ENCODE data around the gene VGLL3.

The VGLL3 gene

GRCh38 chr3:86961297-86961696, 29.7 kb downstream of the VGLL3 start:
- Histone ChIP-seq H3K27ac (no peak overlapping the region), H3K9me3 (no peaks in the 10 kb centered on the region), H3K4me3 (ENCODE audit: low read depth in 1 of 2, low read length in 1 of 2) (no peak overlapping the region), H3K36me3 (no peaks in the 10 kb centered on the region), H3K27me3 (no peaks in the 10 kb centered on the region), H3K4me1 (ENCODE audit: control insufficient read depth in 1 of 2, insufficient read depth in 1 of 2, low read depth in 1 of 2, low read length in 1 of 2) (no peaks in the 10 kb centered on the region)
- no peak for TF ChIP-seq CTCF (IDR thresholded peaks at IDR 0.05)

GRCh38 chr3:86960550-86960949, 30.4 kb downstream of the VGLL3 start:
- no peak overlapping the region for H3K27ac ChIP-seq
- no peaks in the 10 kb centered on the region for H3K27me3 ChIP-seq
- H3K4me3 ChIP-seq (ENCODE audit: low read depth in 1 of 2, low read length in 1 of 2) = no peak overlapping the region
- H3K4me1 ChIP-seq (ENCODE audit: control insufficient read depth in 1 of 2, insufficient read depth in 1 of 2, low read depth in 1 of 2, low read length in 1 of 2) = no peaks in the 10 kb centered on the region
- TF ChIP-seq CTCF (IDR thresholded peaks at IDR 0.05) = no peak
- H3K36me3 ChIP-seq = no peaks in the 10 kb centered on the region
- H3K9me3 ChIP-seq = no peaks in the 10 kb centered on the region

- Histone ChIP-seq H3K4me1 (ENCODE audit: control insufficient read depth in 1 of 2, insufficient read depth in 1 of 2, low read depth in 1 of 2, low read length in 1 of 2) (no peaks in the 10 kb centered on the region), H3K9me3 (no peaks in the 10 kb centered on the region), H3K27ac (no peak overlapping the region), H3K36me3 (no peaks in the 10 kb centered on the region), H3K27me3 (peaks cover 10% of the 10 kb centered on the region), H3K4me3 (ENCODE audit: low read depth in 1 of 2, low read length in 1 of 2) (no peak overlapping the region)
- TF ChIP-seq CTCF (IDR thresholded peaks at IDR 0.05) = no peak
Observed at GRCh38 chr3:86958534-86958933, 32.4 kb downstream of the VGLL3 start.

GRCh38 chr3:86954747-86955146, 36.2 kb downstream of the VGLL3 start:
- Histone ChIP-seq H3K27ac (no peak overlapping the region), H3K4me1 (ENCODE audit: control insufficient read depth in 1 of 2, insufficient read depth in 1 of 2, low read depth in 1 of 2, low read length in 1 of 2) (no peaks in the 10 kb centered on the region), H3K27me3 (peaks cover 11% of the 10 kb centered on the region), H3K4me3 (ENCODE audit: low read depth in 1 of 2, low read length in 1 of 2) (no peak overlapping the region), H3K9me3 (no peaks in the 10 kb centered on the region), H3K36me3 (no peaks in the 10 kb centered on the region)
- TF ChIP-seq CTCF (IDR thresholded peaks at IDR 0.05) = no peak

- Histone ChIP-seq H3K4me3 (ENCODE audit: low read depth in 1 of 2, low read length in 1 of 2) (no peak overlapping the region), H3K4me1 (ENCODE audit: control insufficient read depth in 1 of 2, insufficient read depth in 1 of 2, low read depth in 1 of 2, low read length in 1 of 2) (no peaks in the 10 kb centered on the region), H3K27ac (no peak overlapping the region), H3K27me3 (peaks cover 11% of the 10 kb centered on the region), H3K9me3 (no peaks in the 10 kb centered on the region), H3K36me3 (no peaks in the 10 kb centered on the region)
- TF ChIP-seq CTCF (IDR thresholded peaks at IDR 0.05) = no peak
Observed at GRCh38 chr3:86954226-86954625, 36.7 kb downstream of the VGLL3 start.

GRCh38 chr3:86951322-86951721, 39.6 kb downstream of the VGLL3 start:
- H3K36me3 ChIP-seq = no peaks in the 10 kb centered on the region
- TF ChIP-seq CTCF (IDR thresholded peaks at IDR 0.05) = no peak
- H3K4me3 ChIP-seq (ENCODE audit: low read depth in 1 of 2, low read length in 1 of 2) = no peak overlapping the region
- H3K27ac ChIP-seq = no peak overlapping the region
- no peaks in the 10 kb centered on the region for H3K9me3 ChIP-seq
- peaks cover 11% of the 10 kb centered on the region for H3K27me3 ChIP-seq
- no peaks in the 10 kb centered on the region for H3K4me1 ChIP-seq (ENCODE audit: control insufficient read depth in 1 of 2, insufficient read depth in 1 of 2, low read depth in 1 of 2, low read length in 1 of 2)
